GM21381 (cell line): ENCODE results near the gene TMIGD2.
A peak's percentile ranks its signal among the peaks of the same experiment; 100 is the strongest.
"Not testable (repeated sequence)": the region's sequence is repeated elsewhere in the genome, so short reads cannot be mapped to it uniquely, and the experiment has no call there.

ENCODE experiments used
- ATAC-seq: cut with Tn5 transposase; IDR thresholded peaks from one replicate; pipeline ENCODE4 v1.9.1; 2021; ENCODE audit warnings: mild to moderate bottlenecking, moderate library complexity; ENCODE audit not compliant: unreplicated experiment

Gene TMIGD2

GRCh38 chr19:4268816-4269430, 33.3 kb downstream of the TMIGD2 start:
- no peak for ATAC-seq

GRCh38 chr19:4267901-4268815, 34.0 kb downstream of the TMIGD2 start:
- no peak for ATAC-seq

- no peak for ATAC-seq
These were observed 34.9 kb downstream of the TMIGD2 start for GRCh38 chr19:4267101-4267900.

- ATAC-seq, result no peak
These were observed 35.8 kb downstream of the TMIGD2 start for GRCh38 chr19:4266253-4267000.

- ATAC-seq, result no peak
These were observed 37.4 kb downstream of the TMIGD2 start for GRCh38 chr19:4264812-4265211.

- no peak for ATAC-seq
These were observed 41.5 kb downstream of the TMIGD2 start for GRCh38 chr19:4260613-4261191.

- no peak for ATAC-seq
These were observed 44.0 kb downstream of the TMIGD2 start for GRCh38 chr19:4258181-4258580.

- no peak for ATAC-seq
These were observed 45.2 kb downstream of the TMIGD2 start for GRCh38 chr19:4257025-4257424.

- ATAC-seq, result no peak
These were observed 45.6 kb downstream of the TMIGD2 start for GRCh38 chr19:4256563-4256962.

GRCh38 chr19:4246767-4247593, 55.2 kb downstream of the TMIGD2 start, which contains the start of gene YJU2:
Gene YJU2, plus strand, starts transcription at chr19:4247080. Its CDS starts 67 bp downstream, at chr19:4247147.
- peak; percentile 81 for ATAC-seq

GRCh38 chr19:4245938-4246337, 56.3 kb downstream of the TMIGD2 start:
- not testable (repeated sequence) for ATAC-seq
